Endothelial cell of umbilical vein (primary cell): ENCODE data around the gene CRHR1.

ENCODE experiments used
- CTCF ChIP-seq, 2 donors: IDR thresholded peaks; 1 replicate in 1 of 2; 2 replicates in 1 of 2; pipeline ENCODE4 v1.5.1; 2011; ENCODE audit warnings: low read length in 2 of 2, mild to moderate bottlenecking in 2 of 2, moderate library complexity in 2 of 2, control low read depth in 1 of 2, inconsistent platforms in 1 of 2, low read depth in 1 of 2; ENCODE audit not compliant: insufficient read depth in 1 of 2; ENCODE audit errors: extremely low read depth in 1 of 2
- EZH2 ChIP-seq: IDR thresholded peaks from 2 replicates; pipeline ENCODE4 v1.6.1; 2012; ENCODE audit warnings: borderline replicate concordance, low read depth, mild to moderate bottlenecking, moderate library complexity, low read length, inconsistent platforms; ENCODE audit not compliant: severe bottlenecking

GRCh38 chr17:45793999-45794540, 9.9 kb downstream of the CRHR1 start:
- TF ChIP-seq CTCF (IDR thresholded peaks at IDR 0.05; ENCODE audit: extremely low read depth in 1 of 2, insufficient read depth in 1 of 2, low read depth in 1 of 2, low read length in 2 of 2) = no peak
- TF ChIP-seq EZH2 = no peak
